Caco-2 (cell line): ENCODE data around the gene MAST3. TPM values are rescaled to one million over a fixed set of nuclear protein-coding genes. Genes with fewer than 3 reads are reported as not detected.
A peak's percentile ranks its signal among the peaks of the same experiment; 100 is the strongest.

Experiments used
- BruUV-seq: library from RNA; stranded (reverse); fragments of 400-500 nt; replicated peaks from 2 replicates; lab custom pipeline; 2021; lab: Mats Ljungman, UMichigan
- CTCF ChIA-PET: fragments of 300-600 bp; sonication (Branson Sonifier 250); formaldehyde crosslinking; loops from one replicate; lab custom pipeline; 2022; ENCODE audit warnings: antibody characterized with exemption; lab: Charles Lee
- POLR2A ChIA-PET: fragments of 300-600 bp; sonication (Branson Sonifier 250); formaldehyde crosslinking; loops from one replicate; lab custom pipeline; 2022; ENCODE audit warnings: antibody characterized with exemption; lab: Charles Lee
- DNase-seq, 2 experiments: peaks; one replicate each; pipeline versions ENCODE4 v3.0.0 to v3.0.0-alpha.2; 2020 to 2022
- H3K27me3 ChIP-seq: replicated peaks from 2 replicates; pipeline ENCODE4 v1.6.0; 2011; ENCODE audit warnings: low read length; ENCODE audit not compliant: control insufficient read depth, insufficient read depth
- H3K36me3 ChIP-seq: 2 replicates; pipeline ENCODE4 v1.5.1; 2011; ENCODE audit warnings: low read length; ENCODE audit not compliant: control insufficient read depth, insufficient read depth
- H3K4me1 ChIP-seq: fragments of 250-450 bp; sonication (Bioruptor Pico); 2 replicates; pipeline ENCODE4 v1.5.1; 2020; ENCODE audit warnings: mild to moderate bottlenecking
- H3K4me3 ChIP-seq: 2 replicates; pipeline ENCODE4 v1.5.1; 2011; ENCODE audit warnings: low read depth, mild to moderate bottlenecking, control low read depth, low read length
- H3K9me3 ChIP-seq: fragments of 250-450 bp; sonication (Bioruptor Pico); 2 replicates; pipeline ENCODE4 v1.5.1; 2020; ENCODE audit warnings: mild to moderate bottlenecking, moderate library complexity
- H3K27ac Mint-ChIP-seq: one replicate; pipeline ENCODE4 v1.8.0; 2022; ENCODE audit warnings: mixed read lengths; ENCODE audit not compliant: unreplicated experiment
- H3K27me3 Mint-ChIP-seq: one replicate; pipeline ENCODE4 v1.8.0; 2022; ENCODE audit warnings: mixed read lengths; ENCODE audit not compliant: insufficient read depth, unreplicated experiment
- H3K36me3 Mint-ChIP-seq: one replicate; pipeline ENCODE4 v1.8.0; 2022; ENCODE audit warnings: mild to moderate bottlenecking, mixed read lengths; ENCODE audit not compliant: insufficient read depth, unreplicated experiment
- H3K4me1 Mint-ChIP-seq: one replicate; pipeline ENCODE4 v1.8.0; 2022; ENCODE audit warnings: low read depth, mixed read lengths; ENCODE audit not compliant: unreplicated experiment
- H3K4me3 Mint-ChIP-seq: one replicate; pipeline ENCODE4 v1.8.0; 2022; ENCODE audit warnings: mild to moderate bottlenecking, moderate library complexity, mixed read lengths; ENCODE audit not compliant: unreplicated experiment
- H3K9me3 Mint-ChIP-seq: one replicate; pipeline ENCODE4 v1.8.0; 2022; ENCODE audit warnings: mixed read lengths; ENCODE audit not compliant: unreplicated experiment
- CTCF ChIP-seq, 2 experiments: fragments of 200-600 bp in 1 of 2; IDR thresholded peaks; 1 replicate in 1 of 2; 2 replicates in 1 of 2; pipeline versions ENCODE4 v1.5.1 to v1.8.0; 2011 to 2022; ENCODE audit warnings: antibody characterized with exemption in 1 of 2, control low read depth in 1 of 2, inconsistent platforms in 1 of 2, low read depth in 1 of 2, low read length in 1 of 2, mild to moderate bottlenecking in 1 of 2, moderate library complexity in 1 of 2; ENCODE audit not compliant: insufficient read depth in 1 of 2, severe bottlenecking in 1 of 2, unreplicated experiment in 1 of 2
- intact Hi-C: fragments of 100-400 bp; cut with micrococcal nuclease; formaldehyde crosslinking; loops from one replicate; pipeline ENCODE4 v1.10.0; 2022; ENCODE audit not compliant: unreplicated experiment
- total RNA-seq: library from RNA; stranded (reverse); gene quantifications from 2 replicates; pipeline ENCODE4 v1.2.3, GENCODE V29; 2022

MAST3 gene
- total RNA-seq, 1 experiment from 2014 or later = 8.2 TPM

GRCh38 chr19:18185538-18185937 lies 88.0 kb downstream of the MAST3 start:
- intact Hi-C loops = no loop called here
- ChIA-PET CTCF (no interaction called here), POLR2A (no interaction called here)
- no peaks in the 10 kb centered on the region for H3K9me3 ChIP-seq
- Mint-ChIP-seq H3K27me3 (no peaks in the 10 kb centered on the region), H3K4me3 (no peak overlapping the region), H3K36me3 (no peaks in the 10 kb centered on the region), H3K27ac (no peak overlapping the region), H3K4me1 (no peaks in the 10 kb centered on the region), H3K9me3 (no peaks in the 10 kb centered on the region)
- no peak overlapping the region for H3K4me3 ChIP-seq
- no TSS peak for BruUV-seq
- no peak for TF ChIP-seq CTCF (IDR thresholded peaks at IDR 0.05; ENCODE audit: insufficient read depth in 1 of 2, low read depth in 1 of 2, low read length in 1 of 2, severe bottlenecking in 1 of 2, unreplicated experiment in 1 of 2)
- no peaks in the 10 kb centered on the region for H3K4me1 ChIP-seq
- no peak for DNase-seq
- no peaks in the 10 kb centered on the region for H3K36me3 ChIP-seq
- no peaks in the 10 kb centered on the region for H3K27me3 ChIP-seq

GRCh38 chr19:18190278-18190677 lies 92.7 kb downstream of the MAST3 start:
- no peak for DNase-seq
- POLR2A ChIA-PET = no interaction called here
- Mint-ChIP-seq H3K36me3 (peaks cover 19% of the 10 kb centered on the region), H3K4me1 (no peaks in the 10 kb centered on the region), H3K27ac (no peak overlapping the region), H3K9me3 (no peaks in the 10 kb centered on the region), H3K4me3 (no peak overlapping the region), H3K27me3 (no peaks in the 10 kb centered on the region)
- CTCF ChIA-PET = interaction anchor here (0.7 kb wide), 1 partner anchor 14 kb away, joined by 4 read pairs; the partner anchor contains the start of gene RAB3A
- Histone ChIP-seq H3K4me1 (peaks cover 4% of the 10 kb centered on the region; the same call in 1 of the 2 replicates), H3K27me3 (no peaks in the 10 kb centered on the region), H3K4me3 (no peak overlapping the region), H3K9me3 (no peaks in the 10 kb centered on the region), H3K36me3 (no peaks in the 10 kb centered on the region)
- no peak for TF ChIP-seq CTCF (IDR thresholded peaks at IDR 0.05; ENCODE audit: insufficient read depth in 1 of 2, low read depth in 1 of 2, low read length in 1 of 2, severe bottlenecking in 1 of 2, unreplicated experiment in 1 of 2)
- intact Hi-C loops = no loop called here
- no TSS peak for BruUV-seq

GRCh38 chr19:18191640-18192062 lies 94.1 kb downstream of the MAST3 start:
- TF ChIP-seq CTCF (IDR thresholded peaks at IDR 0.05; ENCODE audit: insufficient read depth in 1 of 2, low read depth in 1 of 2, low read length in 1 of 2, severe bottlenecking in 1 of 2, unreplicated experiment in 1 of 2) = no peak
- CTCF ChIA-PET = interaction anchor here (0.6 to 2.2 kb wide), 5 partner anchors 13 to 137 kb away, joined by 5 to 16 read pairs (median 6); partner anchors contain the start of gene RAB3A
- H3K27ac Mint-ChIP-seq = peak overlapping the region; percentile 69

More at GRCh38 chr19:18191640-18192062, 94.1 kb downstream of the MAST3 start:
- POLR2A ChIA-PET = interaction anchor here (0.5 to 2.2 kb wide), 5 partner anchors 32 to 137 kb away, joined by 3 to 15 read pairs (median 4); partner anchors contain the start of gene JUND
- Mint-ChIP-seq H3K4me1 (no peaks in the 10 kb centered on the region), H3K9me3 (no peaks in the 10 kb centered on the region), H3K27me3 (no peaks in the 10 kb centered on the region), H3K36me3 (peaks cover 19% of the 10 kb centered on the region), H3K4me3 (peak overlapping the region; percentile 76)
- no peaks in the 10 kb centered on the region for H3K9me3 ChIP-seq
- DNase-seq = no peak
- no peaks in the 10 kb centered on the region for H3K27me3 ChIP-seq
- peaks cover 4% of the 10 kb centered on the region; the same call in 1 of the 2 replicates for H3K4me1 ChIP-seq
- intact Hi-C loops = loop anchor here (1.0 to 2.0 kb wide), 2 partner anchors 13 to 137 kb away; partner anchors contain the start of gene RAB3A
- no TSS peak for BruUV-seq
- no peaks in the 10 kb centered on the region; the same call in 1 of the 2 replicates for H3K36me3 ChIP-seq
- peak overlapping the region; percentile 7; the same call in 1 of the 2 replicates for H3K4me3 ChIP-seq
